HepG2 (cell line): ENCODE data around the gene MYCBPAP. TPM values are rescaled to one million over a fixed set of nuclear protein-coding genes. Genes with fewer than 3 reads are reported as not detected.

Source experiments
- CENPX ChIP-seq: sonication (generic); formaldehyde crosslinking; IDR thresholded peaks from 2 replicates; pipeline ENCODE4 v1.9.0; 2021; ENCODE audit warnings: mild to moderate bottlenecking, missing genetic modification reagents, moderate library complexity
- DMAP1 ChIP-seq: IDR thresholded peaks from 2 replicates; pipeline ENCODE4 v1.6.1; 2016
- ELF4 ChIP-seq: sonication (generic); formaldehyde crosslinking; IDR thresholded peaks from 2 replicates; pipeline ENCODE4 v1.5.0; 2020; ENCODE audit warnings: missing genetic modification reagents, mild to moderate bottlenecking, moderate library complexity, borderline replicate concordance
- GABPA ChIP-seq, 2 experiments: IDR thresholded peaks; 2 replicates each; pipeline ENCODE4 v1.6.1; 2011 to 2016; ENCODE audit warnings: low read depth in 2 of 2, low read length in 1 of 2, missing biosample characterization in 1 of 2, missing genetic modification characterization in 1 of 2
- IRF9 ChIP-seq: sonication (generic); formaldehyde crosslinking; IDR thresholded peaks from 2 replicates; pipeline ENCODE4 v1.8.0; 2022; ENCODE audit warnings: missing genetic modification reagents, mild to moderate bottlenecking, borderline replicate concordance
- KLF13 ChIP-seq: sonication (generic); formaldehyde crosslinking; IDR thresholded peaks from 2 replicates; pipeline ENCODE4 v1.4.0; 2020; ENCODE audit warnings: mild to moderate bottlenecking, missing genetic modification reagents
- NCOA1 ChIP-seq: sonication (generic); formaldehyde crosslinking; IDR thresholded peaks from 2 replicates; pipeline ENCODE4 v1.9.0; 2021; ENCODE audit warnings: missing genetic modification reagents
- NR2F2 ChIP-seq: IDR thresholded peaks from 2 replicates; pipeline ENCODE4 v1.6.1; 2012; ENCODE audit warnings: low read depth, inconsistent platforms, borderline replicate concordance
- SAP130 ChIP-seq: IDR thresholded peaks from 2 replicates; pipeline ENCODE4 v1.6.1; 2016; ENCODE audit warnings: low read depth
- SNAI1 ChIP-seq: sonication (generic); formaldehyde crosslinking; IDR thresholded peaks from 2 replicates; pipeline ENCODE4 v1.5.0; 2020; ENCODE audit warnings: mild to moderate bottlenecking, missing genetic modification reagents, borderline replicate concordance
- TAF1 ChIP-seq: sonication (generic); formaldehyde crosslinking; IDR thresholded peaks from 2 replicates; pipeline ENCODE4 v1.4.0; 2020; ENCODE audit warnings: missing genetic modification reagents
- ZBTB21 ChIP-seq: sonication (generic); formaldehyde crosslinking; IDR thresholded peaks from 2 replicates; pipeline ENCODE4 v1.4.0; 2020; ENCODE audit warnings: missing genetic modification reagents
- ZBTB7A ChIP-seq: sonication (generic); formaldehyde crosslinking; IDR thresholded peaks from 2 replicates; pipeline ENCODE4 v1.8.0; 2022; ENCODE audit warnings: mild to moderate bottlenecking, missing genetic modification reagents
- ZFY ChIP-seq: sonication (generic); formaldehyde crosslinking; IDR thresholded peaks from 2 replicates; pipeline ENCODE4 v1.4.0; 2020; ENCODE audit warnings: missing genetic modification reagents
- ZNF12 ChIP-seq: sonication (generic); formaldehyde crosslinking; IDR thresholded peaks from 2 replicates; pipeline ENCODE4 v1.5.0; 2020; ENCODE audit warnings: missing genetic modification reagents
- ZNF549 ChIP-seq: sonication (generic); formaldehyde crosslinking; IDR thresholded peaks from 2 replicates; pipeline ENCODE4 v1.5.0; 2020; ENCODE audit warnings: missing genetic modification reagents
- ZNF615 ChIP-seq: sonication (generic); formaldehyde crosslinking; IDR thresholded peaks from 2 replicates; pipeline ENCODE4 v1.5.0; 2020; ENCODE audit warnings: mild to moderate bottlenecking, missing genetic modification reagents, borderline replicate concordance
- ZNF703 ChIP-seq: sonication (generic); formaldehyde crosslinking; IDR thresholded peaks from 2 replicates; pipeline ENCODE4 v1.5.1; 2020; ENCODE audit warnings: missing genetic modification reagents, mild to moderate bottlenecking, moderate library complexity, borderline replicate concordance
- ZNF790 ChIP-seq: sonication (generic); formaldehyde crosslinking; IDR thresholded peaks from 2 replicates; pipeline ENCODE4 v1.8.0; 2022; ENCODE audit warnings: missing genetic modification reagents, mild to moderate bottlenecking, borderline replicate concordance
- ZSCAN22 ChIP-seq: sonication (generic); formaldehyde crosslinking; IDR thresholded peaks from 2 replicates; pipeline ENCODE4 v1.4.0; 2020; ENCODE audit warnings: mild to moderate bottlenecking, missing genetic modification reagents
- polyA plus RNA-seq, 8 experiments: library from polyadenylated mRNA; depleted of rRNA in 3 of 8; stranded (reverse) in 7 of 8; unstranded in 1 of 8; fragments of >200 nt; fragmentation: Illumina TruSeq in 4 of 8; extraction: Trizol in 4 of 8; gene quantifications; 2 replicates each; pipeline versions ENCODE4 v1.2.1 to v1.2.3, GENCODE V29; 2011 to 2016; ENCODE audit warnings: low read depth in 4 of 8, missing spikeins in 1 of 8, mixed read lengths in 1 of 8; ENCODE audit not compliant: insufficient read depth in 1 of 8
- total RNA-seq, 5 experiments: library from RNA; depleted of rRNA; stranded (reverse); fragments of >200 nt; fragmentation: Illumina TruSeq; extraction: Trizol; gene quantifications; 2 replicates each; pipeline ENCODE4 v1.2.3, GENCODE V29; 2016; ENCODE audit warnings: low read depth in 1 of 5
- TF ChIP-seq, protein P1 (sequence below): sonication (generic); formaldehyde crosslinking; IDR thresholded peaks from 2 replicates; pipeline ENCODE4 v1.8.1; 2023; ENCODE audit warnings: mild to moderate bottlenecking, missing genetic modification reagents
- TF ChIP-seq, protein P2 (sequence below): sonication (generic); formaldehyde crosslinking; conservative IDR thresholded peaks from 2 replicates; pipeline ENCODE4 v1.4.0; 2020; ENCODE audit warnings: missing genetic modification reagents
- TF ChIP-seq, protein P3 (sequence below): sonication (generic); formaldehyde crosslinking; IDR thresholded peaks from 2 replicates; pipeline ENCODE4 v1.4.0; 2020; ENCODE audit warnings: missing genetic modification reagents, borderline replicate concordance
- TF ChIP-seq, protein P4 (sequence below): sonication (generic); formaldehyde crosslinking; IDR thresholded peaks from 2 replicates; pipeline ENCODE4 v1.4.0; 2020; ENCODE audit warnings: mild to moderate bottlenecking, missing genetic modification reagents

MYCBPAP gene
- total and polyA plus RNA-seq, 2 of the 13 experiments (the other 11 are each of a cell fraction or from before 2014, with no cell fraction given), result 0.22 to 0.24 TPM

GRCh38 chr17:50479522-50480141, 28.6 kb upstream of the MYCBPAP start (continued):
- TF ChIP-seq, protein P1, sequence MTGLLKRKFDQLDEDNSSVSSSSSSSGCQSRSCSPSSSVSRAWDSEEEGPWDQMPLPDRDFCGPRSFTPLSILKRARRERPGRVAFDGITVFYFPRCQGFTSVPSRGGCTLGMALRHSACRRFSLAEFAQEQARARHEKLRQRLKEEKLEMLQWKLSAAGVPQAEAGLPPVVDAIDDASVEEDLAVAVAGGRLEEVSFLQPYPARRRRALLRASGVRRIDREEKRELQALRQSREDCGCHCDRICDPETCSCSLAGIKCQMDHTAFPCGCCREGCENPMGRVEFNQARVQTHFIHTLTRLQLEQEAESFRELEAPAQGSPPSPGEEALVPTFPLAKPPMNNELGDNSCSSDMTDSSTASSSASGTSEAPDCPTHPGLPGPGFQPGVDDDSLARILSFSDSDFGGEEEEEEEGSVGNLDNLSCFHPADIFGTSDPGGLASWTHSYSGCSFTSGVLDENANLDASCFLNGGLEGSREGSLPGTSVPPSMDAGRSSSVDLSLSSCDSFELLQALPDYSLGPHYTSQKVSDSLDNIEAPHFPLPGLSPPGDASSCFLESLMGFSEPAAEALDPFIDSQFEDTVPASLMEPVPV, result 0 out of 2 replicates have a peak, but pooled peaks have one; percentile 39
- TF ChIP-seq SAP130 (peak; percentile 48; the same call in 1 of the 2 replicates), ZNF790 (no peak), KLF13 (CRISPR knock-in tag) (no peak), TAF1 (0 out of 2 replicates have a peak, but pooled peaks have one; percentile 9), ELF4 (CRISPR knock-in tag) (no peak), NCOA1 (CRISPR knock-in tag) (no peak), SNAI1 (no peak), CENPX (CRISPR knock-in tag) (no peak), GABPA (IDR thresholded peaks at IDR 0.05; ENCODE audit: low read depth, low read length) (no peak), GABPA (CRISPR knock-in tag; IDR thresholded peaks at IDR 0.05; ENCODE audit: low read depth) (no peak), DMAP1 (CRISPR knock-in tag) (no peak; the same call in 1 of the 2 replicates), ZNF615 (CRISPR knock-in tag) (no peak), ZSCAN22 (CRISPR knock-in tag) (no peak), ZBTB7A (CRISPR knock-in tag) (no peak), ZFY (no peak), ZBTB21 (CRISPR knock-in tag) (no peak), ZNF703 (CRISPR knock-in tag) (no peak), NR2F2 (no peak), IRF9 (CRISPR knock-in tag) (0 out of 2 replicates have a peak, but pooled peaks have one; percentile 50), ZNF12 (CRISPR knock-in tag) (no peak; the same call in 1 of the 2 replicates), ZNF549 (CRISPR knock-in tag) (no peak)
- TF ChIP-seq, protein P2, sequence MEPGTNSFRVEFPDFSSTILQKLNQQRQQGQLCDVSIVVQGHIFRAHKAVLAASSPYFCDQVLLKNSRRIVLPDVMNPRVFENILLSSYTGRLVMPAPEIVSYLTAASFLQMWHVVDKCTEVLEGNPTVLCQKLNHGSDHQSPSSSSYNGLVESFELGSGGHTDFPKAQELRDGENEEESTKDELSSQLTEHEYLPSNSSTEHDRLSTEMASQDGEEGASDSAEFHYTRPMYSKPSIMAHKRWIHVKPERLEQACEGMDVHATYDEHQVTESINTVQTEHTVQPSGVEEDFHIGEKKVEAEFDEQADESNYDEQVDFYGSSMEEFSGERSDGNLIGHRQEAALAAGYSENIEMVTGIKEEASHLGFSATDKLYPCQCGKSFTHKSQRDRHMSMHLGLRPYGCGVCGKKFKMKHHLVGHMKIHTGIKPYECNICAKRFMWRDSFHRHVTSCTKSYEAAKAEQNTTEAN (CRISPR knock-in tag), result no peak
- TF ChIP-seq, protein P3, sequence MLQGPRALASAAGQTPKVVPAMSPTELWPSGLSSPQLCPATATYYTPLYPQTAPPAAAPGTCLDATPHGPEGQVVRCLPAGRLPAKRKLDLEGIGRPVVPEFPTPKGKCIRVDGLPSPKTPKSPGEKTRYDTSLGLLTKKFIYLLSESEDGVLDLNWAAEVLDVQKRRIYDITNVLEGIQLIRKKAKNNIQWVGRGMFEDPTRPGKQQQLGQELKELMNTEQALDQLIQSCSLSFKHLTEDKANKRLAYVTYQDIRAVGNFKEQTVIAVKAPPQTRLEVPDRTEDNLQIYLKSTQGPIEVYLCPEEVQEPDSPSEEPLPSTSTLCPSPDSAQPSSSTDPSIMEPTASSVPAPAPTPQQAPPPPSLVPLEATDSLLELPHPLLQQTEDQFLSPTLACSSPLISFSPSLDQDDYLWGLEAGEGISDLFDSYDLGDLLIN (CRISPR knock-in tag), result no peak
- TF ChIP-seq, protein P4, sequence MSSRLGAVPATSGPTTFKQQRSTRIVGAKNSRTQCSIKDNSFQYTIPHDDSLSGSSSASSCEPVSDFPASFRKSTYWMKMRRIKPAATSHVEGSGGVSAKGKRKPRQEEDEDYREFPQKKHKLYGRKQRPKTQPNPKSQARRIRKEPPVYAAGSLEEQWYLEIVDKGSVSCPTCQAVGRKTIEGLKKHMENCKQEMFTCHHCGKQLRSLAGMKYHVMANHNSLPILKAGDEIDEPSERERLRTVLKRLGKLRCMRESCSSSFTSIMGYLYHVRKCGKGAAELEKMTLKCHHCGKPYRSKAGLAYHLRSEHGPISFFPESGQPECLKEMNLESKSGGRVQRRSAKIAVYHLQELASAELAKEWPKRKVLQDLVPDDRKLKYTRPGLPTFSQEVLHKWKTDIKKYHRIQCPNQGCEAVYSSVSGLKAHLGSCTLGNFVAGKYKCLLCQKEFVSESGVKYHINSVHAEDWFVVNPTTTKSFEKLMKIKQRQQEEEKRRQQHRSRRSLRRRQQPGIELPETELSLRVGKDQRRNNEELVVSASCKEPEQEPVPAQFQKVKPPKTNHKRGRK, result no peak
